GM12892 (cell line): Measurements from ENCODE around the gene TNNT2.

ENCODE experiments used
- POLR2A ChIP-seq: IDR thresholded peaks from 2 replicates; pipeline ENCODE4 v1.6.1; 2011; ENCODE audit warnings: low read depth, low read length, control low read depth
- POLR2AphosphoS5 ChIP-seq: IDR thresholded peaks from 2 replicates; pipeline ENCODE4 v1.6.1; 2011; ENCODE audit warnings: low read depth, low read length, control low read depth

- no peak for TF ChIP-seq POLR2AphosphoS5
- TF ChIP-seq POLR2A: no peak
Observed at GRCh38 chr1:201371276-201371675, 6.2 kb downstream of the TNNT2 start.
